Type B pancreatic cell (in vitro differentiated cells): ENCODE results near the gene ZBTB20. TPM values are rescaled to one million over a fixed set of nuclear protein-coding genes. Genes with fewer than 3 reads are reported as not detected.

Source experiments
- DNase-seq: peaks from one replicate; pipeline ENCODE4 v3.0.0; 2021; ENCODE audit warnings: mixed read lengths; ENCODE audit not compliant: unreplicated experiment; ENCODE audit errors: extremely low spot score
- H3K27ac Mint-ChIP-seq: 2 replicates; pipeline ENCODE4 v1.8.0; 2021; ENCODE audit warnings: mild to moderate bottlenecking, mixed read lengths
- H3K27me3 Mint-ChIP-seq: 2 replicates; pipeline ENCODE4 v1.8.0; 2021; ENCODE audit warnings: mixed read lengths
- H3K36me3 Mint-ChIP-seq: 2 replicates; pipeline ENCODE4 v1.8.0; 2021; ENCODE audit warnings: mixed read lengths
- H3K4me1 Mint-ChIP-seq: one replicate; pipeline ENCODE4 v1.8.0; 2021; ENCODE audit warnings: mixed read lengths; ENCODE audit not compliant: unreplicated experiment
- H3K4me3 Mint-ChIP-seq: 2 replicates; pipeline ENCODE4 v1.8.0; 2021; ENCODE audit warnings: mild to moderate bottlenecking, mixed read lengths
- H3K9me3 Mint-ChIP-seq: 2 replicates; pipeline ENCODE4 v1.8.0; 2021; ENCODE audit warnings: mixed read lengths
- CTCF ChIP-seq: fragments of 200-600 bp; sonication (generic); conservative IDR thresholded peaks from 2 replicates; pipeline ENCODE4 v1.5.0; 2021; ENCODE audit warnings: antibody characterized with exemption, mild to moderate bottlenecking
- microRNA-seq: library from miRNA; unstranded; fragments of <30 nt; microRNA quantifications from one replicate; pipeline ENCODE4, GENCODE V29; 2020
- total RNA-seq: library from RNA; stranded (reverse); gene quantifications from 2 replicates; pipeline ENCODE4 v1.2.1, GENCODE V29; 2021; ENCODE audit warnings: low replicate concordance

The ZBTB20 gene
- total RNA-seq, 1 donor from 2014 or later: 14.4 TPM

- no peak for TF ChIP-seq CTCF
- no peak overlapping the region for H3K4me3 Mint-ChIP-seq
- no peaks in the 10 kb centered on the region for H3K36me3 Mint-ChIP-seq
- DNase-seq: no peak
- no peaks in the 10 kb centered on the region for H3K27me3 Mint-ChIP-seq
- no peaks in the 10 kb centered on the region for H3K9me3 Mint-ChIP-seq
- H3K4me1 Mint-ChIP-seq: no peaks in the 10 kb centered on the region
- no peak overlapping the region for H3K27ac Mint-ChIP-seq
Measured at GRCh38 chr3:114286266-114286665, 860.8 kb downstream of the ZBTB20 start.

- Mint-ChIP-seq H3K27me3 (no peaks in the 10 kb centered on the region), H3K9me3 (no peaks in the 10 kb centered on the region), H3K36me3 (no peaks in the 10 kb centered on the region), H3K4me1 (no peaks in the 10 kb centered on the region), H3K4me3 (no peak overlapping the region), H3K27ac (no peak overlapping the region)
- no peak for DNase-seq
- no peak for TF ChIP-seq CTCF
Measured at GRCh38 chr3:114285648-114286230, 861.3 kb downstream of the ZBTB20 start.

- no peak for DNase-seq
- no peak for TF ChIP-seq CTCF
- Mint-ChIP-seq H3K27ac (no peak overlapping the region), H3K27me3 (no peaks in the 10 kb centered on the region), H3K36me3 (no peaks in the 10 kb centered on the region), H3K4me3 (no peak overlapping the region), H3K9me3 (no peaks in the 10 kb centered on the region), H3K4me1 (no peaks in the 10 kb centered on the region)
Measured at GRCh38 chr3:114284644-114285043, 862.4 kb downstream of the ZBTB20 start.

Small RNAs within 50 kb of the gene (microRNA-seq; reads per million reads assigned to microRNA genes)
- not detected for gene MIR4796
